Glutamatergic neuron (in vitro differentiated cells): ENCODE measurements around the gene SMCO2. TPM values are rescaled to one million over a fixed set of nuclear protein-coding genes. Genes with fewer than 3 reads are reported as not detected.

Experiments
- DNase-seq: peaks from one replicate; pipeline ENCODE4 v3.0.0; 2022
- H3K27ac Mint-ChIP-seq: one replicate; pipeline ENCODE4 v1.8.0; 2020; ENCODE audit warnings: mild to moderate bottlenecking, mixed read lengths, inconsistent platforms; ENCODE audit not compliant: unreplicated experiment
- H3K27me3 Mint-ChIP-seq: one replicate; pipeline ENCODE4 v1.8.0; 2020; ENCODE audit warnings: mild to moderate bottlenecking, moderate library complexity, mixed read lengths, inconsistent platforms; ENCODE audit not compliant: unreplicated experiment
- H3K36me3 Mint-ChIP-seq: one replicate; pipeline ENCODE4 v1.8.0; 2020; ENCODE audit warnings: mild to moderate bottlenecking, mixed read lengths, inconsistent platforms; ENCODE audit not compliant: unreplicated experiment
- H3K4me1 Mint-ChIP-seq: one replicate; pipeline ENCODE4 v1.8.0; 2020; ENCODE audit warnings: mild to moderate bottlenecking, low read depth, mixed read lengths, inconsistent platforms; ENCODE audit not compliant: unreplicated experiment
- H3K4me3 Mint-ChIP-seq: one replicate; pipeline ENCODE4 v1.8.0; 2020; ENCODE audit warnings: mild to moderate bottlenecking, mixed read lengths, inconsistent platforms; ENCODE audit not compliant: unreplicated experiment
- H3K9me3 Mint-ChIP-seq: one replicate; pipeline ENCODE4 v1.8.0; 2020; ENCODE audit warnings: mild to moderate bottlenecking, moderate library complexity, mixed read lengths, inconsistent platforms; ENCODE audit not compliant: unreplicated experiment
- CTCF ChIP-seq: fragments of 200-600 bp; sonication (generic); IDR thresholded peaks from one replicate; pipeline ENCODE4 v1.5.0; 2021; ENCODE audit not compliant: partially characterized antibody, unreplicated experiment
- total RNA-seq: library from RNA; stranded (reverse); fragmentation: NEBNext Ultra II Directional; extraction: Animal tissue kit (Norgen Biotek cat#: 25700); gene quantifications from one replicate; pipeline ENCODE4 v1.2.1, GENCODE V29; 2021; ENCODE audit not compliant: unreplicated experiment

Gene SMCO2
- total RNA-seq, 1 donor from 2014 or later = not detected

DNA sequence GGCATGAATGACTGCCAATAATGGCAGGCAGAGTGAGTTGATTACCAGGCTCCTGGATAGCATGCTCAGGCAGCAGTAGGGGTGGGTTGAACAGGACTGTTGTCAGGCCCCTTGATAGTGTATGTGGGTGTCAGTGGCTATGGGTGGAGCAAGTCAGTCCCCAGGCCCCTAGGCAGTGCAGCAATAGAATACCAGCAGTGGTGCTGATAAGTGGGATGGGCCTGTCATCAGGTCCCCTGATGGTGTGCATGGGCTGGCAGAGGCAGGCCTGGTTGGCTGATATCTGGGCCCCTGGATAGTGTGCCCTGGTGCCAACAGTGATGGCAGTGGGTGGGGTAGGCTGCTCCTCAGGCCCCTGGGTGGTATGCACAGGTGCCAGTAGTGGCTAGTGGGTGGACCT, 32.4 kb downstream of the SMCO2 start:
- Mint-ChIP-seq H3K36me3 (peaks cover 26% of the 10 kb centered on the region), H3K4me1 (no peaks in the 10 kb centered on the region), H3K9me3 (peaks cover 13% of the 10 kb centered on the region), H3K4me3 (no peak overlapping the region), H3K27me3 (peaks cover 7% of the 10 kb centered on the region), H3K27ac (no peak overlapping the region)
- no peak for DNase-seq
- TF ChIP-seq CTCF = no peak

- no peak for DNase-seq
- Mint-ChIP-seq H3K4me3 (no peak overlapping the region), H3K27me3 (peaks cover 7% of the 10 kb centered on the region), H3K4me1 (no peaks in the 10 kb centered on the region), H3K27ac (no peak overlapping the region), H3K36me3 (peaks cover 26% of the 10 kb centered on the region), H3K9me3 (peaks cover 13% of the 10 kb centered on the region)
- TF ChIP-seq CTCF = no peak
Observed at GRCh38 chr12:27480016-27480415, 33.5 kb downstream of the SMCO2 start.

- H3K36me3 Mint-ChIP-seq = no peaks in the 10 kb centered on the region
- H3K9me3 Mint-ChIP-seq = no peaks in the 10 kb centered on the region
- no peak overlapping the region for H3K4me3 Mint-ChIP-seq
- no peak for TF ChIP-seq CTCF
- DNase-seq = no peak
- no peaks in the 10 kb centered on the region for H3K4me1 Mint-ChIP-seq
- H3K27ac Mint-ChIP-seq = no peak overlapping the region
- no peaks in the 10 kb centered on the region for H3K27me3 Mint-ChIP-seq
Observed at GRCh38 chr12:27486961-27487360, 40.4 kb downstream of the SMCO2 start.

DNA sequence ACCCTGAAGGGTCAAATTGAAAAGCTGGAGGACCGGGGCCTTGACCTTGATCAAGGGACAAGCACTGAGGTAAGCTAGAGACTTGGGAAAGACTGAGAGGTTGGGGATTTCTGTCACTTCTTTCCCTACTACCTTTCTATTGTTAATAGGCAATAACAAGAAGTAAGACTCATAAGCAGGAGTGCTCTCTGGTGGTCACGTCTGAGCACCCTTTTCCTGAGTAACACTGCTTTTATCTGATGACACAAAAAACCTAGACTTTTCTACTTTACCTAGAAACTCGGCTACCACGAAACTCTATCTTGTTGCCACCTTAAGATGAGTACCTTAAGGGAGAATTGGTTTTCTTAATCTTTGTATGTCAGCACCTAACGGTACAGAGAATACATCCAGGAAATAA, 41.9 kb downstream of the SMCO2 start:
- DNase-seq = no peak
- H3K27me3 Mint-ChIP-seq = no peaks in the 10 kb centered on the region
- H3K4me3 Mint-ChIP-seq = no peak overlapping the region
- H3K9me3 Mint-ChIP-seq = no peaks in the 10 kb centered on the region
- H3K4me1 Mint-ChIP-seq = peaks cover under 1% of the 10 kb centered on the region
- no peak overlapping the region for H3K27ac Mint-ChIP-seq
- no peaks in the 10 kb centered on the region for H3K36me3 Mint-ChIP-seq
- TF ChIP-seq CTCF = no peak

DNA sequence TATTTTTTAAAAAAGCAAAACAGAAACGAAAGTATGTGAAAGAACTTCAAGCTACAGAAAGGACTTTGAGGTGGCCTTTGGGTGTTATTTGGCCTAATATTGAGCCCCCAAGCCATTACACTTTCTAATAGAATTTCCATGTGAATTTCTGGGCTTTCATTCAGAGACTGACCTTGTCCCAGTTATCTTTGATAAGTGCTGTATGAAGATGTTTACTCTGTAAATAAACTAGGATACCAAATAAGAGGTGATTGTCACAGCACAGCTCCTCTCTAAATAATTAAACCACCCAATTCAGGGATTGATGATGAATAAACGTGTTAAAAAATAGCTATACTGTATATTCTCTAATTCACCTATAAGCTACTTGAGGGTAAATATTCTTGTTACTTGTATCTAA, 44.7 kb downstream of the SMCO2 start:
- no peak for DNase-seq
- H3K4me3 Mint-ChIP-seq = no peak overlapping the region
- no peaks in the 10 kb centered on the region for H3K9me3 Mint-ChIP-seq
- no peaks in the 10 kb centered on the region for H3K27me3 Mint-ChIP-seq
- no peak for TF ChIP-seq CTCF
- peaks cover 2% of the 10 kb centered on the region for H3K4me1 Mint-ChIP-seq
- no peaks in the 10 kb centered on the region for H3K36me3 Mint-ChIP-seq
- no peak overlapping the region for H3K27ac Mint-ChIP-seq
